K562 (cell line): ENCODE measurements around the gene STAB1.

Source experiments
- ARNT ChIP-seq, 2 experiments: fragments of 450-650 bp; IDR thresholded peaks; 2 replicates each; pipeline ENCODE4 v1.6.1; 2016; ENCODE audit warnings: mild to moderate bottlenecking in 1 of 2
- EZH2 ChIP-seq: IDR thresholded peaks from 2 replicates; pipeline ENCODE4 v1.6.1; 2012; ENCODE audit warnings: low read depth, mild to moderate bottlenecking, inconsistent platforms, low read length, borderline replicate concordance
- MTA3 ChIP-seq: fragments of 450-650 bp; formaldehyde crosslinking; IDR thresholded peaks from 2 replicates; pipeline ENCODE4 v1.6.1; 2017; ENCODE audit warnings: mild to moderate bottlenecking, borderline replicate concordance
- POLR2AphosphoS5 ChIP-seq: IDR thresholded peaks from 2 replicates; pipeline ENCODE4 v1.6.1; 2011; ENCODE audit warnings: mild to moderate bottlenecking, low read depth, low read length, moderate library complexity; ENCODE audit not compliant: control insufficient read depth, insufficient read depth
- RAD21 ChIP-seq, 2 experiments: fragments of 250-450 bp in 1 of 2; fragments of 450-650 bp in 1 of 2; sonication (Bioruptor Pico) in 1 of 2; formaldehyde crosslinking in 1 of 2; IDR thresholded peaks in 1 of 2; conservative IDR thresholded peaks in 1 of 2; 2 replicates each; pipeline versions ENCODE4 v1.4.0 to v1.8.0; 2020 to 2022; ENCODE audit warnings: mild to moderate bottlenecking in 2 of 2, moderate library complexity in 1 of 2
- TEAD4 ChIP-seq, 2 experiments: sonication (generic) in 1 of 2; formaldehyde crosslinking in 1 of 2; IDR thresholded peaks; 2 replicates each; pipeline versions ENCODE4 v1.6.1 to v1.8.0; 2012 to 2022; ENCODE audit warnings: borderline replicate concordance in 1 of 2, inconsistent platforms in 1 of 2, low read length in 1 of 2, mild to moderate bottlenecking in 1 of 2, missing genetic modification reagents in 1 of 2
- ZNF316 ChIP-seq: fragments of 450-650 bp; IDR thresholded peaks from 2 replicates; pipeline ENCODE4 v1.6.1; 2016
- TF ChIP-seq, protein P1 (sequence below): fragments of 450-650 bp; IDR thresholded peaks from 2 replicates; pipeline ENCODE4 v1.6.1; 2016; ENCODE audit warnings: antibody characterized with exemption
- TF ChIP-seq, protein P2 (sequence below): fragments of 250-450 bp; sonication (Bioruptor Pico); IDR thresholded peaks from 2 replicates; pipeline ENCODE4 v1.4.0; 2020; ENCODE audit warnings: mild to moderate bottlenecking, moderate library complexity
- TF ChIP-seq, protein P3 (sequence below): sonication (generic); formaldehyde crosslinking; IDR thresholded peaks from 2 replicates; pipeline ENCODE4 v1.8.1; 2022; ENCODE audit warnings: missing genetic modification reagents
- TF ChIP-seq, protein P4 (sequence below), 3 experiments: IDR thresholded peaks in 2 of 3; conservative IDR thresholded peaks in 1 of 3; 2 replicates each; pipeline ENCODE4 v1.5.1; 2011 to 2012; ENCODE audit warnings: low read length in 3 of 3, mild to moderate bottlenecking in 3 of 3, control low read depth in 2 of 3, improper control_type of control experiment in 1 of 3, inconsistent platforms in 1 of 3, low read depth in 1 of 3, mixed read lengths in 1 of 3, moderate library complexity in 1 of 3; ENCODE audit not compliant: insufficient read depth in 2 of 3
- TF ChIP-seq, protein P5 (sequence below): fragments of 450-650 bp; formaldehyde crosslinking; IDR thresholded peaks from 2 replicates; pipeline ENCODE4 v1.4.0; 2020; ENCODE audit warnings: mild to moderate bottlenecking, moderate library complexity

DNA sequence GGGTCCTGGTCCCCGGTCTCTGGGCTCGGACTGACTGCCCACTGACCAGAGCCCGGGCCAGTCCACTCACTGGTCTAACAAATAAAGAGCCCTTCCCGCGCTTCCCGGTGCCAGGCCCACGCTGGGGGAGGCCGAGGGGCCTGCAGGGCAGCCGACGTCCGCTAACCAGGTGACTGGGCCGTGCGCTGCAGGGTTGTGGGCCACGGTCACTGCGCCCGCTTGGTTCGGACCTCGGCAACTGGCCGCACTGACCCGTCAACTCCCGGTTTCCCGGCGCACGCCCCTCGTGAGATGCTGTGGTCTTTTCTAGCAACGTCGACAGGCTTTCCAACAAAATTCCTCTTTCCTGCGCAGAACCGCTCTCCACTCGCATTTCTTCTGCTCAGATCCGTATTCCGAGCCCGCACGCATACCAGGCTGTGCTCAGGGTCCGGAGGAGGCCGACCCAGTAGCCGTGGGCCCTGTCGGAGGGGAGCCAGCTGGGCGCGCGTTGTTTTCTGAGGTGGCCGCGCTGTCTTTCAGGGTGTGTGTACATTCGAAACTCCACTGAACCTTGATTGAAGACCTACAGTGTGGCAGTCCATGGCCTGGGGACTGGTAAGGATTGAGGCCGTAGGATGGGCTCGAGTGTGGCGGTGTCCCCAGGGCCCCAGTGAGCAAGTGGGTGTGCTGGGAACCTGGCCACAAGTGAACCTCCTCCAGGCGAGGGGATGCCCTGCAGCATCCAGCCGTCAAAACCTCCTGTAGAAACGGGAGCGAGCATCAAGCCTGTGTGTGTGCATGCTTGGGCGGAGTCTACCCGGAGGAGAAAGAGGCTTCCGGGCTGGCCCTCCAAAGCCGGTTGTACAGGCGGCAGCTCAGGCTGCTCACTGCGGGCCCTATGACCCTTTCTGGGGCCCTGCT, 39.4 kb downstream of the STAB1 start:
- TF ChIP-seq, protein P1, sequence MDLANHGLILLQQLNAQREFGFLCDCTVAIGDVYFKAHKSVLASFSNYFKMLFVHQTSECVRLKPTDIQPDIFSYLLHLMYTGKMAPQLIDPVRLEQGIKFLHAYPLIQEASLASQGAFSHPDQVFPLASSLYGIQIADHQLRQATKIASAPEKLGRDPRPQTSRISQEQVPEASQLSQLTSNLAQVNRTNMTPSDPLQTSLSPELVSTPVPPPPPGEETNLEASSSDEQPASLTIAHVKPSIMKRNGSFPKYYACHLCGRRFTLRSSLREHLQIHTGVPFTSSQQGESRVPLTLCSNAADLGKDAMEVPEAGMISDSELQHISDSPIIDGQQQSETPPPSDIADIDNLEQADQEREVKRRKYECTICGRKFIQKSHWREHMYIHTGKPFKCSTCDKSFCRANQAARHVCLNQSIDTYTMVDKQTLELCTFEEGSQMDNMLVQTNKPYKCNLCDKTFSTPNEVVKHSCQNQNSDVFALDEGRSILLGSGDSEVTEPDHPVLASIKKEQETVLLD: 0 out of 2 replicates have a peak, but pooled peaks have one; percentile 33
- TF ChIP-seq ZNF316: no peak
- TF ChIP-seq TEAD4 (IDR thresholded peaks at IDR 0.05; ENCODE audit: low read length): no peak
- TF ChIP-seq TEAD4 (CRISPR knock-in tag; IDR thresholded peaks at IDR 0.05; ENCODE audit: borderline replicate concordance): no peak
- TF ChIP-seq ARNT (IDR thresholded peaks at IDR 0.05): no peak
- TF ChIP-seq, protein P2, sequence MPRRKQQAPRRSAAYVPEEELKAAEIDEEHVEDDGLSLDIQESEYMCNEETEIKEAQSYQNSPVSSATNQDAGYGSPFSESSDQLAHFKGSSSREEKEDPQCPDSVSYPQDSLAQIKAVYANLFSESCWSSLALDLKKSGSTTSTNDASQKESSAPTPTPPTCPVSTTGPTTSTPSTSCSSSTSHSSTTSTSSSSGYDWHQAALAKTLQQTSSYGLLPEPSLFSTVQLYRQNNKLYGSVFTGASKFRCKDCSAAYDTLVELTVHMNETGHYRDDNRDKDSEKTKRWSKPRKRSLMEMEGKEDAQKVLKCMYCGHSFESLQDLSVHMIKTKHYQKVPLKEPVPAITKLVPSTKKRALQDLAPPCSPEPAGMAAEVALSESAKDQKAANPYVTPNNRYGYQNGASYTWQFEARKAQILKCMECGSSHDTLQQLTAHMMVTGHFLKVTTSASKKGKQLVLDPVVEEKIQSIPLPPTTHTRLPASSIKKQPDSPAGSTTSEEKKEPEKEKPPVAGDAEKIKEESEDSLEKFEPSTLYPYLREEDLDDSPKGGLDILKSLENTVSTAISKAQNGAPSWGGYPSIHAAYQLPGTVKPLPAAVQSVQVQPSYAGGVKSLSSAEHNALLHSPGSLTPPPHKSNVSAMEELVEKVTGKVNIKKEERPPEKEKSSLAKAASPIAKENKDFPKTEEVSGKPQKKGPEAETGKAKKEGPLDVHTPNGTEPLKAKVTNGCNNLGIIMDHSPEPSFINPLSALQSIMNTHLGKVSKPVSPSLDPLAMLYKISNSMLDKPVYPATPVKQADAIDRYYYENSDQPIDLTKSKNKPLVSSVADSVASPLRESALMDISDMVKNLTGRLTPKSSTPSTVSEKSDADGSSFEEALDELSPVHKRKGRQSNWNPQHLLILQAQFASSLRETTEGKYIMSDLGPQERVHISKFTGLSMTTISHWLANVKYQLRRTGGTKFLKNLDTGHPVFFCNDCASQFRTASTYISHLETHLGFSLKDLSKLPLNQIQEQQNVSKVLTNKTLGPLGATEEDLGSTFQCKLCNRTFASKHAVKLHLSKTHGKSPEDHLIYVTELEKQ: no peak
- no peak for TF ChIP-seq RAD21 (CRISPR knock-in tag; conservative IDR thresholded peaks at IDR 0.05 in 1 of 2, IDR thresholded peaks at IDR 0.05 in 1 of 2)
- TF ChIP-seq, protein P3, sequence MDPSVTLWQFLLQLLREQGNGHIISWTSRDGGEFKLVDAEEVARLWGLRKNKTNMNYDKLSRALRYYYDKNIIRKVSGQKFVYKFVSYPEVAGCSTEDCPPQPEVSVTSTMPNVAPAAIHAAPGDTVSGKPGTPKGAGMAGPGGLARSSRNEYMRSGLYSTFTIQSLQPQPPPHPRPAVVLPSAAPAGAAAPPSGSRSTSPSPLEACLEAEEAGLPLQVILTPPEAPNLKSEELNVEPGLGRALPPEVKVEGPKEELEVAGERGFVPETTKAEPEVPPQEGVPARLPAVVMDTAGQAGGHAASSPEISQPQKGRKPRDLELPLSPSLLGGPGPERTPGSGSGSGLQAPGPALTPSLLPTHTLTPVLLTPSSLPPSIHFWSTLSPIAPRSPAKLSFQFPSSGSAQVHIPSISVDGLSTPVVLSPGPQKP (CRISPR knock-in tag): no peak
- TF ChIP-seq EZH2: no peak
- TF ChIP-seq, protein P4, sequence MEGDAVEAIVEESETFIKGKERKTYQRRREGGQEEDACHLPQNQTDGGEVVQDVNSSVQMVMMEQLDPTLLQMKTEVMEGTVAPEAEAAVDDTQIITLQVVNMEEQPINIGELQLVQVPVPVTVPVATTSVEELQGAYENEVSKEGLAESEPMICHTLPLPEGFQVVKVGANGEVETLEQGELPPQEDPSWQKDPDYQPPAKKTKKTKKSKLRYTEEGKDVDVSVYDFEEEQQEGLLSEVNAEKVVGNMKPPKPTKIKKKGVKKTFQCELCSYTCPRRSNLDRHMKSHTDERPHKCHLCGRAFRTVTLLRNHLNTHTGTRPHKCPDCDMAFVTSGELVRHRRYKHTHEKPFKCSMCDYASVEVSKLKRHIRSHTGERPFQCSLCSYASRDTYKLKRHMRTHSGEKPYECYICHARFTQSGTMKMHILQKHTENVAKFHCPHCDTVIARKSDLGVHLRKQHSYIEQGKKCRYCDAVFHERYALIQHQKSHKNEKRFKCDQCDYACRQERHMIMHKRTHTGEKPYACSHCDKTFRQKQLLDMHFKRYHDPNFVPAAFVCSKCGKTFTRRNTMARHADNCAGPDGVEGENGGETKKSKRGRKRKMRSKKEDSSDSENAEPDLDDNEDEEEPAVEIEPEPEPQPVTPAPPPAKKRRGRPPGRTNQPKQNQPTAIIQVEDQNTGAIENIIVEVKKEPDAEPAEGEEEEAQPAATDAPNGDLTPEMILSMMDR (IDR thresholded peaks at IDR 0.05 in 2 of 3, conservative IDR thresholded peaks at IDR 0.05 in 1 of 3; ENCODE audit: insufficient read depth in 2 of 3, low read depth in 1 of 3, low read length in 3 of 3): no peak
- TF ChIP-seq, protein P5, sequence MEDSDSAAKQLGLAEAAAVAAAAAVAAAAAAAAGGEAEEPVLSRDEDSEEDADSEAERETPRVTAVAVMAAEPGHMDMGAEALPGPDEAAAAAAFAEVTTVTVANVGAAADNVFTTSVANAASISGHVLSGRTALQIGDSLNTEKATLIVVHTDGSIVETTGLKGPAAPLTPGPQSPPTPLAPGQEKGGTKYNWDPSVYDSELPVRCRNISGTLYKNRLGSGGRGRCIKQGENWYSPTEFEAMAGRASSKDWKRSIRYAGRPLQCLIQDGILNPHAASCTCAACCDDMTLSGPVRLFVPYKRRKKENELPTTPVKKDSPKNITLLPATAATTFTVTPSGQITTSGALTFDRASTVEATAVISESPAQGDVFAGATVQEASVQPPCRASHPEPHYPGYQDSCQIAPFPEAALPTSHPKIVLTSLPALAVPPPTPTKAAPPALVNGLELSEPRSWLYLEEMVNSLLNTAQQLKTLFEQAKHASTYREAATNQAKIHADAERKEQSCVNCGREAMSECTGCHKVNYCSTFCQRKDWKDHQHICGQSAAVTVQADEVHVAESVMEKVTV (CRISPR knock-in tag): no peak
- TF ChIP-seq POLR2AphosphoS5: no peak
- no peak for TF ChIP-seq MTA3
